Measurements from ENCODE around the gene ZNF576. TPM values are rescaled to one million over a fixed set of nuclear protein-coding genes. Genes with fewer than 3 reads are reported as not detected.

The ZNF576 gene
- 9.4 TPM for total RNA-seq

GRCh38 chr19:43595999-43596841, at the start of gene ZNF576, which contains the start of gene IRGQ:
ZNF576 (plus strand) TSS chr19:43596595; CDS start chr19:43597109, 514 bp downstream.
IRGQ (minus strand) TSS chr19:43596134; CDS start chr19:43595338, 796 bp downstream.

GRCh38 chr19:43575156-43575950, 21.0 kb upstream of the ZNF576 start, which contains the start of the genes PINLYP and XRCC1:
PINLYP (plus strand) TSS chr19:43575801; CDS start chr19:43577192, 1,391 bp downstream.
XRCC1 (minus strand) TSS chr19:43575527; CDS start chr19:43575458, 69 bp downstream.

GRCh38 chr19:43611788-43612187, 15.4 kb downstream of the ZNF576 start, which contains the start of gene SRRM5:
SRRM5 (plus strand) TSS chr19:43612088; CDS start chr19:43612122, 34 bp downstream.

GRCh38 chr19:43619262-43620060, 23.1 kb downstream of the ZNF576 start, which contains the start of gene ZNF428:
ZNF428 (minus strand) TSS chr19:43619629; CDS start chr19:43614304, 5,325 bp downstream.

GRCh38 chr19:43639519-43640423, 43.4 kb downstream of the ZNF576 start, which contains the start of gene CADM4:
CADM4 (minus strand) TSS chr19:43639850; CDS start chr19:43639790, 60 bp downstream.

Other genes with a start within 250 kb of the ZNF576 start
- 29.0 TPM for gene CD177, start 242.9 kb upstream of the ZNF576 start, total RNA-seq
- gene TEX101, start 181.7 kb upstream of the ZNF576 start, total RNA-seq = not detected
- 0.70 TPM for gene LYPD3, start 131.0 kb upstream of the ZNF576 start, total RNA-seq
- 22.1 TPM for gene PHLDB3, start 91.8 kb upstream of the ZNF576 start, total RNA-seq
- 28.1 TPM for gene ETHE1, start 69.4 kb upstream of the ZNF576 start, total RNA-seq
- 1.8 TPM for gene ZNF575, start 63.4 kb upstream of the ZNF576 start, total RNA-seq
- gene XRCC1, start 21.1 kb upstream of the ZNF576 start, total RNA-seq = 22.9 TPM
- gene PINLYP, start 20.8 kb upstream of the ZNF576 start, total RNA-seq = 9.5 TPM
- 33.1 TPM for gene IRGQ, start 461 bp upstream of the ZNF576 start, total RNA-seq
- 0.06 TPM for gene SRRM5, start 15.5 kb downstream of the ZNF576 start, total RNA-seq
- gene ZNF428, start 23.0 kb downstream of the ZNF576 start, total RNA-seq = 90.2 TPM
- 24.4 TPM for gene CADM4, start 43.3 kb downstream of the ZNF576 start, total RNA-seq
- 16.9 TPM for gene PLAUR, start 73.6 kb downstream of the ZNF576 start, total RNA-seq
- not detected for gene IRGC, start 119.5 kb downstream of the ZNF576 start, total RNA-seq
- gene SMG9, start 158.4 kb downstream of the ZNF576 start, total RNA-seq = 23.2 TPM
- gene KCNN4, start 184.4 kb downstream of the ZNF576 start, total RNA-seq = 3.7 TPM
- gene LYPD5, start 205.9 kb downstream of the ZNF576 start, total RNA-seq = 0.99 TPM
- gene ZNF283, start 230.7 kb downstream of the ZNF576 start, total RNA-seq = 26.7 TPM

Data from metanephros (tissue), 1 donor.